ENCODE results near the gene CXCR5.

DNA sequence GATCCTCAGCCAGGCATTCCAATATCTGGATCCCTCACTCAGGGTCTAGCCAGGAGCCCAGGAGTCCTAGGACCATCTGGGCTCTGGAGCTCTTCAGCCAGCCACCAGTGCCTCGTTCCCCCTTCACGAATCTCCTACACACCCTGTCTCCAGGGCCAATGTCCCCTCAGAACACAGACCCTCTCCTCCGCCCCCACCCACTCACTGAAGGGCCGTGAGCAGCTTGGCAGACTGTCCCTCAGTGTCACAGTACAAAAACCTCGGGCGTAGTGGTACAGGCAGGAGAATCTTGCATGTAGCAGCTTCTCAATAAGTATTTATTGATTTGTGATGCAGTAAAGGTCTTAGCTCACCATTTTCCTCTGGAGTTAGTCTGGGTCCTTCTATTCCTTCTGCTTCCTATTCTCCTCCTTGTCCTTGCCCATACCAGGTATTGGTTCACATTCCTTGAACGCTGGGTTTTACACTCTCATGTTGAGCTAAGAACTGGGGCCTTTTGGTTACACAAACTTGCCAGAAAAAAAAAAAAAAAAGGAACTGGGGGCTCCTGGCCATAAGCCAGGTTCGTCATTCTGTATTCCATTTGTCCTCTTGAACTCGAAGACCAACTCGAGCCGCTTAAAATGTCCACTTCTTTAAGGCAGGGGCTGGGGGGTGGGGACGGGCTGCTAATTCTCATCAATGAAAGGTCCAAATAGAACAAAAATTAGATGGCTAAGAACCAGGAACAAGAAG lies 2.3 kb downstream of the CXCR5 start:
- TF ChIP-seq CTCF (IDR thresholded peaks at IDR 0.05) (no peak), POLR2A (IDR thresholded peaks at IDR 0.05) (no peak), POLR2AphosphoS5 (IDR thresholded peaks at IDR 0.05) (no peak), EP300 (IDR thresholded peaks at IDR 0.05) (no peak)

Data from sigmoid colon (tissue), 4 donors.